HUES48 (cell line): ENCODE results near the gene ARHGAP40.

Experiments
- H3K27ac ChIP-seq: one replicate; pipeline ENCODE4 v1.7.0; 2013; ENCODE audit warnings: low read depth, low read length, inconsistent platforms
- H3K27me3 ChIP-seq: 2 replicates; pipeline ENCODE4 v1.6.1; 2013; ENCODE audit warnings: mild to moderate bottlenecking, low read length; ENCODE audit not compliant: control insufficient read depth, insufficient read depth
- H3K36me3 ChIP-seq: 2 replicates; pipeline ENCODE4 v1.6.1; 2013; ENCODE audit warnings: low read length; ENCODE audit not compliant: control insufficient read depth, insufficient read depth
- H3K4me1 ChIP-seq: 2 replicates; pipeline ENCODE4 v1.6.1; 2013; ENCODE audit warnings: mild to moderate bottlenecking, low read length; ENCODE audit not compliant: control insufficient read depth, insufficient read depth
- H3K4me3 ChIP-seq: 2 replicates; pipeline ENCODE4 v1.5.1; 2013; ENCODE audit warnings: mild to moderate bottlenecking, low read depth, low read length
- H3K9ac ChIP-seq: 2 replicates; pipeline ENCODE4 v1.6.1; 2013; ENCODE audit warnings: mild to moderate bottlenecking, low read depth, low read length, moderate library complexity
- H3K9me3 ChIP-seq: 2 replicates; pipeline ENCODE4 v1.6.1; 2013; ENCODE audit warnings: low read length; ENCODE audit not compliant: control insufficient read depth, insufficient read depth

The ARHGAP40 gene

DNA sequence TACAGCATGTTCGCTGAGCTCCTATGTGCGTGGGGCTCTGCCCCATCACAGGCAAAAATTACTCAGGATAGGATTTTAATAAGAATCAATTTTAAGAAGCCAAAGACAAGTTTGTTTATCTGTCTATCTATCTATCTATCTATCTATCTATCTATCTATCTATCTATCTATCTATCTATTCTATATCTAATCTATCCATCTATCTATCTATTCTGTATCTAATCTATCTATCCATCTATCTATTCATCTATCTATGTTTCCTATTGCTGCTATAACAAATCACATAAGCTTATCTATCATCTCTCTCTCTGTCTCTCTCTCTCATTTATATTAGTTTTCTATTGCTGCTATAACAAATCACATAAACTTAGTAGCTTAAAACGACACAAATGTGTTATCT lies 1.7 kb downstream of the ARHGAP40 start:
- no peak overlapping the region for H3K4me3 ChIP-seq
- no peaks in the 10 kb centered on the region for H3K36me3 ChIP-seq
- no peak overlapping the region for H3K27ac ChIP-seq
- H3K27me3 ChIP-seq, result peaks cover 5% of the 10 kb centered on the region; the same call in 1 of the 2 replicates
- H3K9me3 ChIP-seq, result no peaks in the 10 kb centered on the region; the same call in 1 of the 2 replicates
- no peak overlapping the region for H3K9ac ChIP-seq
- peaks cover 30% of the 10 kb centered on the region for H3K4me1 ChIP-seq

DNA sequence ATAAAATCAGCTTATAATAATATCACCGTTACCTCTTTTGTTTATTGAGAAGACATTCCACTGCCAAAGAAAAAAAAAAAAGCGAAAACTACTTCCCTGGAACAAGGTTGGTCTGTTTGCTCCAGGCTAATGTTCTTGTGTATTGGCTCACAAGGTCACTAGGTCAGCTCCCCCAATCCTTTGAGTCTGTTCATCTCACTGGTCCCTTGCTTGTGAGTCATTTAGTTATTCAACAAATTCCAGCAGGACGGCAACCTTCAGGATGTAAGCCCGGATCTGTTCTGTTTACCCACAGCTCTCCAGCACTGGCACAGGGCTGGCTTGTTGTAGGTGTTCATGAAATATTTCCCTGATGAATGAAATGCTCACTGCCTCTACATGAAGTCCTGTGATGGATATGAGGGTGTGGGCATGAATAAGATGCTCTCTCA lies 3.3 kb downstream of the ARHGAP40 start:
- Histone ChIP-seq H3K9ac (no peak overlapping the region), H3K4me1 (peaks cover 24% of the 10 kb centered on the region), H3K9me3 (no peaks in the 10 kb centered on the region), H3K27ac (peak overlapping the region; percentile 65), H3K36me3 (no peaks in the 10 kb centered on the region), H3K27me3 (peaks cover 5% of the 10 kb centered on the region; the same call in 1 of the 2 replicates), H3K4me3 (no peak overlapping the region)

DNA sequence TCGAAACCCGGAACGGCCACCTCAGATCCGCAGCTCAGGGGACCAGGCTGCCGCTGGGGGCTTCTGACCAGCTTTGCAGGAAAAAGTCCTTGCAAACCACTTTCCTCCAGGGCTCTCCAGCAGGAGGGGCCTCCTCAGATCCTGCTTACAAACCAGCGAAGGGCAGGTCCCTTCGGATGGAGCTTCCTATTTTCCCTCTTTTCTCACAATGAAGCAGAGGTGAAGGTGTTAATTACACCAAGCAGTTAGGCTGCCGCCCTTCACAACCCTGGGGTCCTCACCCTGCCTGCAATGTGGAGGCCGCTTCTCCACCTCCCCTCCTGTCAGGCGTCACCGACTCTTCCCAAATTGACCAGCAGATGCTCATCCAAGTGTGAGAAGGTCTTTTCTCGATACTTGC lies 5.7 kb downstream of the ARHGAP40 start:
- Histone ChIP-seq H3K36me3 (no peaks in the 10 kb centered on the region), H3K27me3 (peaks cover 5% of the 10 kb centered on the region; the same call in 1 of the 2 replicates), H3K27ac (no peak overlapping the region), H3K9me3 (no peaks in the 10 kb centered on the region), H3K4me3 (no peak overlapping the region), H3K9ac (no peak overlapping the region), H3K4me1 (peaks cover 12% of the 10 kb centered on the region)

DNA sequence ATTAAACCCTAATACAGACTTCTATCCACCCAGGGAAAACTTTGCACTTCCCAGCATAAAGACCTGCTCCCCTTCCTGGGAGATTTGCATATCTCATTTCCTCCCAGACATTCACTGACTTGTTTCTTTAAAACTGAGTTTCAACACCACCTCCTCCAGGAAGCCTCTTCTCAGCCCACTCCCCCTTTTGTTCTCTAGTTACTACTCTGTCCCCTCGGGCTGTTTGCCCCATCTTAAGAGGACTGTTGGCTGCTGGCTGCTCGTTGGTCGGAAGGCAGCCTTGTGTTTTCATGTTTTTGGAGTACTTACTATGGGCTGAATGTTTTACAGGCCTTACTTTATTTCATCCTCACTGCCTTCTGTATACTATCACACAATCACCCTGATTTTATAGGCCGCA lies 6.6 kb downstream of the ARHGAP40 start:
- peak overlapping the region; percentile 17 for H3K27ac ChIP-seq
- no peaks in the 10 kb centered on the region for H3K9me3 ChIP-seq
- peaks cover 5% of the 10 kb centered on the region; the same call in 1 of the 2 replicates for H3K27me3 ChIP-seq
- no peak overlapping the region for H3K9ac ChIP-seq
- no peaks in the 10 kb centered on the region for H3K36me3 ChIP-seq
- peaks cover 12% of the 10 kb centered on the region for H3K4me1 ChIP-seq
- H3K4me3 ChIP-seq, result no peak overlapping the region

DNA sequence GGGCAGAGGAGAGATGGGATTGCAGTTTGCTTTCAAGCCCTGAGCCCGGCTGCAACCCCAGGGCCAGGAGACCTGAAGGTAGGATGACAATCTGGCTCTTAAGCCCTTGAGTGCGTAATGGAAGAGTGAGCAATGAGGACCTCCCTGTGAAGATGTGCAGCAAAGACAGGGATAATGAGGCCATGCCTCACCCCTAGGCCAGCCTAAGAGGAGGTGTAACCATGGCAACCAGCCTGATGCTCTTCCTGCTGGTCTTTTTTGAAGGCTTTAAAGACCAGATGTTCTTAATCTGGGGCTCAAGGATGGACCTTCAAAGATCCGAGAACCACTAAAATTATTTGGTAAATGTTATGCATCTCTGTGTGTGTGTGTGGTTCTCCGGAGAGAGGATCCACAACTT lies 8.2 kb downstream of the ARHGAP40 start:
- H3K4me3 ChIP-seq, result no peak overlapping the region
- no peaks in the 10 kb centered on the region for H3K27me3 ChIP-seq
- H3K36me3 ChIP-seq, result no peaks in the 10 kb centered on the region
- no peak overlapping the region for H3K27ac ChIP-seq
- H3K9me3 ChIP-seq, result no peaks in the 10 kb centered on the region
- no peak overlapping the region for H3K9ac ChIP-seq
- peaks cover 10% of the 10 kb centered on the region for H3K4me1 ChIP-seq

DNA sequence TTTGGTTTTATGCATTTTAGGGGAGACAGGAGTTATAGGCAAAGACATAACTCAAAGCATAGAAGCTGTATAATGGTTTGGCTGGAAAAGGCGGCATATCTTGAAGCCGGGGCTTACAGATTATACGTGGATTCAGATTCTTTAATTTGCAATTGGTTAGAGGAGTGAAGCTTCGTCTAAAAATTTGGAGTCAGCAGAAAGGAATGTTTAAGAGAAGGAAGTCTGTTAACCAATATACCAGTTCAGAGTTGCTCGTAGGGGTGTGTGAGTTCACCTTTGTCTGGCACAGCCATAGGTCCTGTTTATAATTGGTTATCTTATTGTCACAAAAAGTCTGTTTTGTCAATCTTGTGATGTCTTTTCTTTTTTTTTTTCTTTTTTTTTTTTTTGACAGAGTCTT lies 8.9 kb downstream of the ARHGAP40 start:
- Histone ChIP-seq H3K36me3 (no peaks in the 10 kb centered on the region), H3K4me3 (no peak overlapping the region), H3K4me1 (peaks cover 5% of the 10 kb centered on the region; the same call in 1 of the 2 replicates), H3K27me3 (no peaks in the 10 kb centered on the region), H3K9ac (no peak overlapping the region), H3K27ac (no peak overlapping the region), H3K9me3 (no peaks in the 10 kb centered on the region)

DNA sequence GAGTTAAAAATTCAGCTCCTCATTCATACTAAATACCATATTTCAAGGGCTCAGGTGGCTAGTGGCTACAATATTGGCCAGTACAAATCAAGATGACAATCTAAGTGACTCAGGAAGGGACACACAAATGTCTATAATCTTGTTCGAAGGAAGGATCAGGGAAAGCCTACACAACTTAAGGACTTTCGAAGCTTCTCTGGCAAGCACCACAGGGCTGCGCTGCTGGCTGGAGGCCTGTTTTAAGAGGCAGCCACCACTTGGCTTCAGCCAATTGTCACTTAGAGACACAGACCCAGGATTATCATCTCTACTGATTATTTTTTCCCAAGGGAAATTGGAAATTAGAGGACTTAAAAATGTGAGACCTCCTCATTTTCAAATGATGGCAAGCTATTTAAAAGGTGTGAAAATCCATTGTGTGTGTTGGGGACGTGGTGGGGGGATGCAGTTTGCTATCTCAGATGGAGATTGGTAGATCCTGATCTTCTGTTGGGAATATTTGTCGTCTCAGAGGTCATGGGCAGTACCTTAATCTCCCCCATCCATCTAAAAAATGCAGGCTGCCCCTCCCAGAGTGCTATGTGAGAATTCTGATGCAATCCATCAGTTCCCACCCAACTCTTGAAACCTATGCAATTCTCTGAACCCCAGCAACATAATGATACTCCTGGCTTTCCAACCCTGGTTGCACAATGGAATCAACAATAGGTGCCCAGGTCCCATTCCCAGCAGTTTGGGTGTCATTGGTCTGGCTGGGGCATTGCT lies 11.3 kb downstream of the ARHGAP40 start:
- H3K36me3 ChIP-seq, result no peaks in the 10 kb centered on the region
- H3K27ac ChIP-seq, result no peak overlapping the region
- peaks cover 5% of the 10 kb centered on the region; the same call in 1 of the 2 replicates for H3K4me1 ChIP-seq
- H3K4me3 ChIP-seq, result no peak overlapping the region
- H3K9me3 ChIP-seq, result no peaks in the 10 kb centered on the region
- no peak overlapping the region for H3K9ac ChIP-seq
- H3K27me3 ChIP-seq, result no peaks in the 10 kb centered on the region

DNA sequence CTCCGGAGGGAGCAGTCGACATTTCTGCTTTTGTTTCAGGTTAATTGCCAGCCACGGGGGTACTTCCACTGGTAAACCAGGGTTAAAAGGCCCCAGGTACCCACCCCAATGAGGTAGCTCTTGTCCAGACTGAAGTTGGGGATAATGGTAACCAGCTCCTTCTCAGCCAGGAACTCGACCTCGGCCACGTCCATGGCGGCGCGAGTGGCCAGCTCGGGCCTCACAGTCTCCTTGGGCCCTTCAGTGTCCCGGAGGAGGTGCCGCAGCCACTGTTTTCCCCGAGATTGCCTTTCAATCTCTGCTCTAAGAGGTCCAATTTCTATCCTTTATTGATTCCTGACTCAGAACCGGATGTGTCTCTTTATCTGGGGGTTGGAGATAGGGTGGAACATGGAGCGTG lies 13.7 kb downstream of the ARHGAP40 start:
- Histone ChIP-seq H3K4me3 (no peak overlapping the region), H3K36me3 (no peaks in the 10 kb centered on the region), H3K27ac (no peak overlapping the region), H3K27me3 (no peaks in the 10 kb centered on the region), H3K4me1 (no peaks in the 10 kb centered on the region), H3K9ac (no peak overlapping the region), H3K9me3 (no peaks in the 10 kb centered on the region)

DNA sequence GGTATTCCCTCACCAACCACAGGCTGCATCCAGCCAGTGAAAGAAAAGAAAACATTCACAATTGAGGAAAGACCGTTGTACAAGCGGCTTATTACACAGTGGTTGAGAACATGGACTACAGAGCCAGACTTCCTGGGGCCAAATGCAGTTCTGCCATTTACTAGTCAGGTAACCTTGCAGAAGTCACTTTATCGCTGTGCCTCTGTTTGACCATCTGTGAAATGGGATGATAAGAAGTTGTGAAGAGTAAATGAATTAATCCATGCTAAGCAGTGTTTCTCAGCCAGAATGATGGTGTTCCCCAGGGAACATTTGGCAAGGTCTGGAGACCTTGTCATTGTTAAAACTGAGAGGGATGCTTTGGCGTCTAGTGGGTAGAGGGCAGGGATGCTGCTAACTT lies 14.8 kb downstream of the ARHGAP40 start:
- H3K36me3 ChIP-seq, result no peaks in the 10 kb centered on the region
- H3K27me3 ChIP-seq, result no peaks in the 10 kb centered on the region
- no peak overlapping the region for H3K27ac ChIP-seq
- H3K4me3 ChIP-seq, result no peak overlapping the region
- no peaks in the 10 kb centered on the region for H3K4me1 ChIP-seq
- no peak overlapping the region for H3K9ac ChIP-seq
- H3K9me3 ChIP-seq, result no peaks in the 10 kb centered on the region

DNA sequence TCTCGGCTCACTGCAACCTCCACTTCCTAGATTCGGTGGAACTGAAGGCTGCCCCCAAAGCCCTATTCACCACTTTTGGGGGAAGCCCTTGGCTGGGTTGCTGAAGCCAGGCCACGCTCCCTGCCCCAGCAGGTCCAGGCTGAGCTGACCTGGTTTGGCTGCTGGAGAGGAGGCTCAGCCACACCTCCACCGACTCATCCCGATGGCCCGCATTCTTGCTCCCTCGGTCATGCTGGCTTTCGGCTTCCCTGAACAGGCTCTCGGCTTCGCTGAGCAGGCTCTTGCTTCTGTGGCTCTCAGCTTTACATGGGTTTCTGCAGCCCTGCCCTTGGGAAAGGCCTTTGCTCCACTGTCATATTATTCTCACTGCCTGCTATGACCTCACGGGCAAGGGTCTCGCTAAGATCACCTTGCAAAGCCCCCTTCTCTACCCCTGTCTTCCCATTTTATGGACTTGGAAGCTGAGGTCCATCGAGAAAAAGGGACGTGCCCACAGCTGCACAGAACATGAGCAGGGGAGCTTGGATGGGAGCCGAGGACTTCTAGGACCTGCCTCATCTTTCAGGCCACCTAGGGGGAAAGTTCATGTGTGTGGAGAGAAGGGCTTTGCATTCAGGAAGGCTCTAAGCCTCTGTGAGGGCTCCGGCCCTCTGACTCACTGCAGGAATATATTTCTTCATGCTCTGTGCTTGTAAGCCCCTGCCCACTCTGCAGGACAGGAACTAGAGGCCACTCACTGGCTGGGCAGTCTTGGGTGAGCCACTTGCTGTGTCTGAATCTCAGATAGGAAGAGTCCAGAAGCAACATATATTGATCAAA lies 15.6 kb downstream of the ARHGAP40 start:
- no peaks in the 10 kb centered on the region for H3K27me3 ChIP-seq
- H3K9ac ChIP-seq, result no peak overlapping the region
- no peaks in the 10 kb centered on the region for H3K36me3 ChIP-seq
- no peak overlapping the region for H3K4me3 ChIP-seq
- H3K4me1 ChIP-seq, result no peaks in the 10 kb centered on the region
- H3K9me3 ChIP-seq, result no peaks in the 10 kb centered on the region
- peak overlapping the region; percentile 60 for H3K27ac ChIP-seq

DNA sequence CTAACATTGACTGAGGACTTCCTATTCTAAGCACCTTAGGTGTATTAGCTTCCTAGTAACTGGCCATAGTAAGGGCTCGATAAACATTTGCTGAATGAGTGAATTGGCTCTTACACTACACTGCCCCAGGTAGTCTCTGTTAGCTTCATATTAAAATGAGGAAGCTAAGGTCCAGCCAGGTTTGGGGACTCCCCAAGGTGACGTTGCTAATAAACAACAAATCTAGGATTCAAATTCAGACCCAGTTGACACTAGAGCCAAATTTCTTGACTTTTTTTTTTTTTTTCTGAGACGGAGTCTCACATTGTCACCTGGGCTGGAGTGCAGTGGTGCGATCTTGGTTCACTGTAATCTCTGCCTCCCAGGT lies 16.2 kb downstream of the ARHGAP40 start:
- H3K27ac ChIP-seq, result no peak overlapping the region

More for the DNA sequence above, 16.2 kb downstream of the ARHGAP40 start:
- Histone ChIP-seq H3K4me1 (no peaks in the 10 kb centered on the region), H3K27me3 (no peaks in the 10 kb centered on the region), H3K4me3 (no peak overlapping the region), H3K36me3 (no peaks in the 10 kb centered on the region), H3K9me3 (no peaks in the 10 kb centered on the region), H3K9ac (no peak overlapping the region)
